Measurements from ENCODE around the gene RRAGA. TPM values are rescaled to one million over a fixed set of nuclear protein-coding genes. Genes with fewer than 3 reads are reported as not detected.
A peak's percentile ranks its signal among the peaks of the same experiment; 100 is the strongest.

The RRAGA gene
- total RNA-seq, 1 donor from 2014 or later = 71.8 TPM

GRCh38 chr9:19027825-19028224 is 21.4 kb upstream of the RRAGA start:
- Mint-ChIP-seq H3K9me3 (ENCODE audit: unreplicated experiment) (peaks cover 6% of the 10 kb centered on the region), H3K27ac (ENCODE audit: unreplicated experiment) (no peak overlapping the region), H3K27me3 (ENCODE audit: unreplicated experiment) (peaks cover 8% of the 10 kb centered on the region), H3K4me3 (ENCODE audit: unreplicated experiment) (no peak overlapping the region), H3K4me1 (ENCODE audit: low read depth, unreplicated experiment) (peaks cover 2% of the 10 kb centered on the region), H3K36me3 (ENCODE audit: unreplicated experiment) (no peaks in the 10 kb centered on the region)
- DNase-seq = no peak
- TF ChIP-seq CTCF (IDR thresholded peaks at IDR 0.05; ENCODE audit: partially characterized antibody, unreplicated experiment) = no peak

GRCh38 chr9:19028835-19029451 is 20.3 kb upstream of the RRAGA start:
- peak overlapping the region; percentile 72 for H3K27ac Mint-ChIP-seq (ENCODE audit: unreplicated experiment)
- peak; percentile 49 for DNase-seq

GRCh38 chr9:19030899-19031298 is 18.3 kb upstream of the RRAGA start:
- H3K27ac Mint-ChIP-seq (ENCODE audit: unreplicated experiment) = no peak overlapping the region
- no peaks in the 10 kb centered on the region for H3K36me3 Mint-ChIP-seq (ENCODE audit: unreplicated experiment)
- TF ChIP-seq CTCF (IDR thresholded peaks at IDR 0.05; ENCODE audit: partially characterized antibody, unreplicated experiment) = no peak
- DNase-seq = no peak
- H3K27me3 Mint-ChIP-seq (ENCODE audit: unreplicated experiment) = peaks cover 4% of the 10 kb centered on the region
- no peak overlapping the region for H3K4me3 Mint-ChIP-seq (ENCODE audit: unreplicated experiment)
- peaks cover 6% of the 10 kb centered on the region for H3K9me3 Mint-ChIP-seq (ENCODE audit: unreplicated experiment)
- H3K4me1 Mint-ChIP-seq (ENCODE audit: low read depth, unreplicated experiment) = peaks cover 2% of the 10 kb centered on the region

More at GRCh38 chr9:19028835-19029451, 20.3 kb upstream of the RRAGA start:
- Mint-ChIP-seq H3K4me1 (ENCODE audit: low read depth, unreplicated experiment) (peaks cover 2% of the 10 kb centered on the region), H3K9me3 (ENCODE audit: unreplicated experiment) (peaks cover 6% of the 10 kb centered on the region), H3K36me3 (ENCODE audit: unreplicated experiment) (no peaks in the 10 kb centered on the region), H3K27me3 (ENCODE audit: unreplicated experiment) (peaks cover 7% of the 10 kb centered on the region), H3K4me3 (ENCODE audit: unreplicated experiment) (peak overlapping the region; percentile 37)
- TF ChIP-seq CTCF (IDR thresholded peaks at IDR 0.05; ENCODE audit: partially characterized antibody, unreplicated experiment) = peak; percentile 92

- Mint-ChIP-seq H3K4me1 (ENCODE audit: low read depth, unreplicated experiment) (peaks cover 2% of the 10 kb centered on the region), H3K36me3 (ENCODE audit: unreplicated experiment) (peaks cover 3% of the 10 kb centered on the region), H3K27ac (ENCODE audit: unreplicated experiment) (no peak overlapping the region), H3K4me3 (ENCODE audit: unreplicated experiment) (no peak overlapping the region), H3K9me3 (ENCODE audit: unreplicated experiment) (peaks cover 6% of the 10 kb centered on the region), H3K27me3 (ENCODE audit: unreplicated experiment) (peaks cover 4% of the 10 kb centered on the region)
- TF ChIP-seq CTCF (IDR thresholded peaks at IDR 0.05; ENCODE audit: partially characterized antibody, unreplicated experiment) = no peak
- no peak for DNase-seq
Observed at GRCh38 chr9:19032406-19032805, 16.8 kb upstream of the RRAGA start.

- no peak for DNase-seq
- Mint-ChIP-seq H3K9me3 (ENCODE audit: unreplicated experiment) (peaks cover 6% of the 10 kb centered on the region), H3K27ac (ENCODE audit: unreplicated experiment) (no peak within 1 kb of the TSS), H3K4me1 (ENCODE audit: low read depth, unreplicated experiment) (peaks cover 2% of the 10 kb centered on the region), H3K4me3 (ENCODE audit: unreplicated experiment) (no peak within 1 kb of the TSS), H3K27me3 (ENCODE audit: unreplicated experiment) (peaks cover 4% of the 10 kb centered on the region), H3K36me3 (ENCODE audit: unreplicated experiment) (peaks cover 3% of the 10 kb centered on the region)
- no peak for TF ChIP-seq CTCF (IDR thresholded peaks at IDR 0.05; ENCODE audit: partially characterized antibody, unreplicated experiment)
Observed at GRCh38 chr9:19033015-19033414, 16.2 kb upstream of the RRAGA start, which contains the start of gene SAXO1. Gene SAXO1 (minus strand): TSS chr9:19033209. CDS start chr9:19032908, 301 bp downstream.
